Lower leg skin (tissue), 3 donors: ENCODE measurements around the gene NPAS3.

ENCODE experiments used
- CTCF ChIP-seq, 3 donors: fragments of 450-650 bp; IDR thresholded peaks; one replicate each; pipeline ENCODE4 v1.5.1; 2016; ENCODE audit warnings: antibody characterized with exemption in 3 of 3, mild to moderate bottlenecking in 3 of 3, moderate library complexity in 2 of 3
- POLR2A ChIP-seq, 2 donors: fragments of 450-650 bp; IDR thresholded peaks; one replicate each; pipeline ENCODE4 v1.6.1; 2016 to 2017; ENCODE audit warnings: antibody characterized with exemption in 2 of 2, mild to moderate bottlenecking in 1 of 2, moderate library complexity in 1 of 2

GRCh38 chr14:33596211-33597080 lies 657.8 kb downstream of the NPAS3 start:
- no peak for TF ChIP-seq CTCF (IDR thresholded peaks at IDR 0.05)
- no peak for TF ChIP-seq POLR2A (IDR thresholded peaks at IDR 0.05)
